Caco-2 (cell line): ENCODE data around the gene CYTH4. TPM values are rescaled to one million over a fixed set of nuclear protein-coding genes. Genes with fewer than 3 reads are reported as not detected.

Source experiments
- BruUV-seq: library from RNA; stranded (reverse); fragments of 400-500 nt; replicated peaks from 2 replicates; lab custom pipeline; 2021; lab: Mats Ljungman, UMichigan
- CTCF ChIA-PET: fragments of 300-600 bp; sonication (Branson Sonifier 250); formaldehyde crosslinking; loops from one replicate; lab custom pipeline; 2022; ENCODE audit warnings: antibody characterized with exemption; lab: Charles Lee
- POLR2A ChIA-PET: fragments of 300-600 bp; sonication (Branson Sonifier 250); formaldehyde crosslinking; loops from one replicate; lab custom pipeline; 2022; ENCODE audit warnings: antibody characterized with exemption; lab: Charles Lee
- DNase-seq, 2 experiments: peaks; one replicate each; pipeline versions ENCODE4 v3.0.0 to v3.0.0-alpha.2; 2020 to 2022
- H3K27me3 ChIP-seq: replicated peaks from 2 replicates; pipeline ENCODE4 v1.6.0; 2011; ENCODE audit warnings: low read length; ENCODE audit not compliant: control insufficient read depth, insufficient read depth
- H3K36me3 ChIP-seq: 2 replicates; pipeline ENCODE4 v1.5.1; 2011; ENCODE audit warnings: low read length; ENCODE audit not compliant: control insufficient read depth, insufficient read depth
- H3K4me1 ChIP-seq: fragments of 250-450 bp; sonication (Bioruptor Pico); 2 replicates; pipeline ENCODE4 v1.5.1; 2020; ENCODE audit warnings: mild to moderate bottlenecking
- H3K4me3 ChIP-seq: 2 replicates; pipeline ENCODE4 v1.5.1; 2011; ENCODE audit warnings: low read depth, mild to moderate bottlenecking, control low read depth, low read length
- H3K9me3 ChIP-seq: fragments of 250-450 bp; sonication (Bioruptor Pico); 2 replicates; pipeline ENCODE4 v1.5.1; 2020; ENCODE audit warnings: mild to moderate bottlenecking, moderate library complexity
- H3K27ac Mint-ChIP-seq: one replicate; pipeline ENCODE4 v1.8.0; 2022; ENCODE audit warnings: mixed read lengths; ENCODE audit not compliant: unreplicated experiment
- H3K27me3 Mint-ChIP-seq: one replicate; pipeline ENCODE4 v1.8.0; 2022; ENCODE audit warnings: mixed read lengths; ENCODE audit not compliant: insufficient read depth, unreplicated experiment
- H3K36me3 Mint-ChIP-seq: one replicate; pipeline ENCODE4 v1.8.0; 2022; ENCODE audit warnings: mild to moderate bottlenecking, mixed read lengths; ENCODE audit not compliant: insufficient read depth, unreplicated experiment
- H3K4me1 Mint-ChIP-seq: one replicate; pipeline ENCODE4 v1.8.0; 2022; ENCODE audit warnings: low read depth, mixed read lengths; ENCODE audit not compliant: unreplicated experiment
- H3K4me3 Mint-ChIP-seq: one replicate; pipeline ENCODE4 v1.8.0; 2022; ENCODE audit warnings: mild to moderate bottlenecking, moderate library complexity, mixed read lengths; ENCODE audit not compliant: unreplicated experiment
- H3K9me3 Mint-ChIP-seq: one replicate; pipeline ENCODE4 v1.8.0; 2022; ENCODE audit warnings: mixed read lengths; ENCODE audit not compliant: unreplicated experiment
- intact Hi-C: fragments of 100-400 bp; cut with micrococcal nuclease; formaldehyde crosslinking; loops from one replicate; pipeline ENCODE4 v1.10.0; 2022; ENCODE audit not compliant: unreplicated experiment
- total RNA-seq: library from RNA; stranded (reverse); gene quantifications from 2 replicates; pipeline ENCODE4 v1.2.3, GENCODE V29; 2022
- TF ChIP-seq, protein P1 (sequence below), 2 experiments: fragments of 200-600 bp in 1 of 2; IDR thresholded peaks; 1 replicate in 1 of 2; 2 replicates in 1 of 2; pipeline versions ENCODE4 v1.5.1 to v1.8.0; 2011 to 2022; ENCODE audit warnings: antibody characterized with exemption in 1 of 2, control low read depth in 1 of 2, inconsistent platforms in 1 of 2, low read depth in 1 of 2, low read length in 1 of 2, mild to moderate bottlenecking in 1 of 2, moderate library complexity in 1 of 2; ENCODE audit not compliant: insufficient read depth in 1 of 2, severe bottlenecking in 1 of 2, unreplicated experiment in 1 of 2

CYTH4 gene
- total RNA-seq, 1 experiment from 2014 or later, result not detected

DNA sequence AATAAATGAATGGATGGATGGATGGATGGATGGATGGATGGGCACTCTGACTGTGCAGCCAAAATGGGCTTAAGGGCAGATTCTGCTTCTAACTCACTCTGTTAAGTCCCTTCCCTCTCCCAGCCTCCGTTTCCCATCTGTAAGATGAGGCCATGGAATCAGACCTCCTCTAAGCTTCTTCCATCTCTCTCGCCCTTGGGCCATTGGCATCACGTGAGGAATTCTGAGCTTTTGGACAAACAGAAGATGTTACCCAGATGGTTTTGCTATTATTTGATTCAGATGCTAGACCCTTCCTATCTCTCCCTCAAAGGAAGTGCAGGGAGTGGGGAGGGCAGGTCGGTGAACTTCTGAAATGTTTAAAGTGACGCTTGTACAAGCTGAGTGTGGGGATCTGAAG is 4.0 kb upstream of the CYTH4 start:
- H3K4me1 ChIP-seq, result no peaks in the 10 kb centered on the region
- Mint-ChIP-seq H3K4me1 (no peaks in the 10 kb centered on the region), H3K36me3 (no peaks in the 10 kb centered on the region), H3K27ac (no peak overlapping the region), H3K4me3 (no peak overlapping the region), H3K9me3 (no peaks in the 10 kb centered on the region), H3K27me3 (peaks cover 6% of the 10 kb centered on the region)
- no peak overlapping the region for H3K4me3 ChIP-seq
- no peaks in the 10 kb centered on the region for H3K27me3 ChIP-seq
- DNase-seq, result no peak
- intact Hi-C loops, result no loop called here
- H3K9me3 ChIP-seq, result no peaks in the 10 kb centered on the region
- CTCF ChIA-PET, result interaction anchor here (1.1 kb wide), 1 partner anchor 194 kb away, joined by 4 read pairs; no protein-coding TSS in a partner anchor
- no TSS peak for BruUV-seq
- no peaks in the 10 kb centered on the region for H3K36me3 ChIP-seq
- TF ChIP-seq, protein P1, sequence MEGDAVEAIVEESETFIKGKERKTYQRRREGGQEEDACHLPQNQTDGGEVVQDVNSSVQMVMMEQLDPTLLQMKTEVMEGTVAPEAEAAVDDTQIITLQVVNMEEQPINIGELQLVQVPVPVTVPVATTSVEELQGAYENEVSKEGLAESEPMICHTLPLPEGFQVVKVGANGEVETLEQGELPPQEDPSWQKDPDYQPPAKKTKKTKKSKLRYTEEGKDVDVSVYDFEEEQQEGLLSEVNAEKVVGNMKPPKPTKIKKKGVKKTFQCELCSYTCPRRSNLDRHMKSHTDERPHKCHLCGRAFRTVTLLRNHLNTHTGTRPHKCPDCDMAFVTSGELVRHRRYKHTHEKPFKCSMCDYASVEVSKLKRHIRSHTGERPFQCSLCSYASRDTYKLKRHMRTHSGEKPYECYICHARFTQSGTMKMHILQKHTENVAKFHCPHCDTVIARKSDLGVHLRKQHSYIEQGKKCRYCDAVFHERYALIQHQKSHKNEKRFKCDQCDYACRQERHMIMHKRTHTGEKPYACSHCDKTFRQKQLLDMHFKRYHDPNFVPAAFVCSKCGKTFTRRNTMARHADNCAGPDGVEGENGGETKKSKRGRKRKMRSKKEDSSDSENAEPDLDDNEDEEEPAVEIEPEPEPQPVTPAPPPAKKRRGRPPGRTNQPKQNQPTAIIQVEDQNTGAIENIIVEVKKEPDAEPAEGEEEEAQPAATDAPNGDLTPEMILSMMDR (IDR thresholded peaks at IDR 0.05; ENCODE audit: insufficient read depth in 1 of 2, low read depth in 1 of 2, low read length in 1 of 2, severe bottlenecking in 1 of 2, unreplicated experiment in 1 of 2), result no peak
- POLR2A ChIA-PET, result no interaction called here

DNA sequence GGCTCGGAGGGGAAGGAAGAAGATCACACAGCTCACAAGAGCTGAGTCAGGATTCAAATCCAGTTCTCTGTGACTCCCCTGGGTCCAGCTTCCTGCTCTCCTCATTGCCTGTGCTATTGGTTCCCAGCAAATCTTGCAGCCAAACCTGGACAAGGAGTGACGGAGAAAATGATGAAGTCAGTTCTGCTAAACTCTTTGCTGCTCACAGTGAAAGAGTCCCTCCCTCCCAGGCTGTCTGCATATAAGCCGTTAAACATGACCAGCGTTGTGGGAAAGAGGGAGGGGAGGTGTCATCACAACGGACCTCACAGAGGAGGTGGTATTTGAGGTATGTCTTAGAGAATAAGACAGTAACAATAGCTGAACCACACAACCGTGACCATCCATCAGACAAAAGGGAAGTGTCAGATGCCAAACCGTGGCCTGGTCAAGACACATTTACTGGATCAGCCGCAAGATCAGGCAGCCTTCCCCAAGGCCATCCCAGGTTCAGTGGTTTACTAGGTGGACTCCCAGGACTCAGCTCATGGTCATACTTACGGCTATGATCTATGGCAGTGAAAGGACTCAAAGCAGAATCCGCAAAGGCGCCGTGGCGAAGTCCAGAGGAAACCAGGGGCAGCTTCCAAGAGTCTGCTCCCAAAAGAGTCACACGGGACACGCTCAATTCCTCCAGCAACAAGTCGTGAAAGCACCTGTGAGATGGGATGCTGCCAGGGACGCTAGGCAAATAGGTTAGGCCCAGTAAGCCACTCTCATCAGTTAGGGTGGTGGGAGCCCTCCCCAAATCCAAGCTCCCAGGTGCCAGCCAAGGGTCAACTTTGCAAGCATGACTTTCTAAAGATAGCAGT is 2.8 kb upstream of the CYTH4 start:
- Mint-ChIP-seq H3K9me3 (no peaks in the 10 kb centered on the region), H3K4me3 (no peak overlapping the region), H3K27me3 (peaks cover 6% of the 10 kb centered on the region), H3K4me1 (no peaks in the 10 kb centered on the region), H3K36me3 (no peaks in the 10 kb centered on the region), H3K27ac (no peak overlapping the region)
- no peaks in the 10 kb centered on the region for H3K4me1 ChIP-seq
- ChIA-PET CTCF (interaction anchor here (1.0 kb wide), 1 partner anchor 9 kb away, joined by 3 read pairs; no protein-coding TSS in a partner anchor), POLR2A (no interaction called here)
- H3K36me3 ChIP-seq, result no peaks in the 10 kb centered on the region
- H3K9me3 ChIP-seq, result no peaks in the 10 kb centered on the region
- intact Hi-C loops, result no loop called here
- H3K27me3 ChIP-seq, result no peaks in the 10 kb centered on the region
- no TSS peak for BruUV-seq
- TF ChIP-seq, protein P1 (IDR thresholded peaks at IDR 0.05; ENCODE audit: insufficient read depth in 1 of 2, low read depth in 1 of 2, low read length in 1 of 2, severe bottlenecking in 1 of 2, unreplicated experiment in 1 of 2), result no peak
- H3K4me3 ChIP-seq, result no peak overlapping the region
- no peak for DNase-seq

DNA sequence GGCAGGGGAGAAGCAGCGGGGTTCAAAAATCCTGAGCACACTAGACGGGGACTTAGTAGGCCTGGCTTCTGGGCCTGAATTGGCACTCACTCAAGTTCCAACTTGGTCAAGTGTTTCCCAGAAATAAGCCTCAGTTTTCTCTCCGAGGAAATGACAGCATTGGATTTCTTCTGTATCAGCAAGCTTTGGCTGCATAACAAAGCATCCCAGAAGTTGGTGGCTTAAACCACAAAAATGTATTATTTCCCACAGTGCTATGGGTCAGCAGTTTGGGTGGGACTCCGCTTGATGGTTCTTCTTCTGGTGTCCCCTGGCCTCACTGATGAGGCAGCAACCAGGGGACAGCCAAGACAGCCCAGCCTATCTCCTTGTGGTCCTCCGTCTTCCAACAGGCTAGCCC is 1.6 kb upstream of the CYTH4 start:
- TF ChIP-seq, protein P1 (IDR thresholded peaks at IDR 0.05; ENCODE audit: insufficient read depth in 1 of 2, low read depth in 1 of 2, low read length in 1 of 2, severe bottlenecking in 1 of 2, unreplicated experiment in 1 of 2), result no peak
- no TSS peak for BruUV-seq
- H3K4me1 ChIP-seq, result no peaks in the 10 kb centered on the region
- Mint-ChIP-seq H3K27me3 (peaks cover 9% of the 10 kb centered on the region), H3K9me3 (no peaks in the 10 kb centered on the region), H3K36me3 (no peaks in the 10 kb centered on the region), H3K4me1 (no peaks in the 10 kb centered on the region), H3K4me3 (no peak overlapping the region), H3K27ac (no peak overlapping the region)
- no peaks in the 10 kb centered on the region for H3K27me3 ChIP-seq
- intact Hi-C loops, result no loop called here
- no peak overlapping the region for H3K4me3 ChIP-seq
- H3K9me3 ChIP-seq, result no peaks in the 10 kb centered on the region
- DNase-seq, result no peak
- ChIA-PET CTCF (no interaction called here), POLR2A (no interaction called here)
- no peaks in the 10 kb centered on the region for H3K36me3 ChIP-seq
